ENCODE data around the gene PRKD1.

DNA sequence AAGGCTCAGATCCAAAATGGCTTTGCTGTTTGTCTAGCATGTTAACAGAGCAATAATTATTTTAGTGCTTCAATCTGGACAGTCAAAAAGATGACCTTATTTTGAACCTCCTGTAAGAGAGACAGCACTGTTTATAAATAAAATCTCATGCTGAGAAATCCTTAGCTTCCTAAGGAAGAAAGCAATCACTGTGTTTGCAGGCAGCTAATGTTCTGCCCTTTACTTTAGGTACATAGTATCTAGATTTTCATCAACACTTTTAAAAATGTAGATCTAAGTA is 105.3 kb downstream of the PRKD1 start:
- TF ChIP-seq, protein P1, sequence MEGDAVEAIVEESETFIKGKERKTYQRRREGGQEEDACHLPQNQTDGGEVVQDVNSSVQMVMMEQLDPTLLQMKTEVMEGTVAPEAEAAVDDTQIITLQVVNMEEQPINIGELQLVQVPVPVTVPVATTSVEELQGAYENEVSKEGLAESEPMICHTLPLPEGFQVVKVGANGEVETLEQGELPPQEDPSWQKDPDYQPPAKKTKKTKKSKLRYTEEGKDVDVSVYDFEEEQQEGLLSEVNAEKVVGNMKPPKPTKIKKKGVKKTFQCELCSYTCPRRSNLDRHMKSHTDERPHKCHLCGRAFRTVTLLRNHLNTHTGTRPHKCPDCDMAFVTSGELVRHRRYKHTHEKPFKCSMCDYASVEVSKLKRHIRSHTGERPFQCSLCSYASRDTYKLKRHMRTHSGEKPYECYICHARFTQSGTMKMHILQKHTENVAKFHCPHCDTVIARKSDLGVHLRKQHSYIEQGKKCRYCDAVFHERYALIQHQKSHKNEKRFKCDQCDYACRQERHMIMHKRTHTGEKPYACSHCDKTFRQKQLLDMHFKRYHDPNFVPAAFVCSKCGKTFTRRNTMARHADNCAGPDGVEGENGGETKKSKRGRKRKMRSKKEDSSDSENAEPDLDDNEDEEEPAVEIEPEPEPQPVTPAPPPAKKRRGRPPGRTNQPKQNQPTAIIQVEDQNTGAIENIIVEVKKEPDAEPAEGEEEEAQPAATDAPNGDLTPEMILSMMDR (IDR thresholded peaks at IDR 0.05): no peak
- TF ChIP-seq POLR2A (IDR thresholded peaks at IDR 0.05) (no peak), EP300 (IDR thresholded peaks at IDR 0.05; ENCODE audit: low read depth) (no peak)
